ENCODE measurements around the gene CATSPER3. TPM values are rescaled to one million over a fixed set of nuclear protein-coding genes. Genes with fewer than 3 reads are reported as not detected.

The CATSPER3 gene
- total and polyA plus RNA-seq, 2 donors (not counting 1 experiment from before 2014, with no cell fraction given): 0.12 to 0.17 TPM

- no peaks in the 10 kb centered on the region for H3K9me3 ChIP-seq (ENCODE audit: control insufficient read depth, insufficient read depth, low read depth, low read length)
- TF ChIP-seq CTCF (conservative IDR thresholded peaks at IDR 0.05 in 1 of 2, IDR thresholded peaks at IDR 0.05 in 1 of 2; ENCODE audit: low read depth in 1 of 2, low read length in 2 of 2) (no peak), EZH2 (IDR thresholded peaks at IDR 0.05; ENCODE audit: low read length, missing control alignments) (no peak)
- H3K79me2 ChIP-seq (ENCODE audit: control insufficient read depth, insufficient read depth, low read length): no peaks in the 10 kb centered on the region
- peak overlapping the region; percentile 19 for H3K4me2 ChIP-seq (ENCODE audit: extremely low read depth, insufficient read depth, low read length)
- H3K36me3 ChIP-seq (ENCODE audit: control insufficient read depth, insufficient read depth, low read length): no peaks in the 10 kb centered on the region
- H3K27ac ChIP-seq (ENCODE audit: insufficient read depth, low read length): no peak overlapping the region
- DNase-seq (ENCODE audit: low read depth in 2 of 2): no peak
- H3K4me1 ChIP-seq (ENCODE audit: control insufficient read depth, extremely low read depth, insufficient read depth, low read length): no peaks in the 10 kb centered on the region
- no peak overlapping the region for H3K9ac ChIP-seq (ENCODE audit: insufficient read depth, low read length)
- H3K4me3 ChIP-seq (replicated peaks in 1 of 4; ENCODE audit: control extremely low read depth in 1 of 4, insufficient read depth in 1 of 4, low read depth in 3 of 4, low read length in 4 of 4): peak overlapping the region in 1 of 4 experiments; percentile 28
- no peak overlapping the region for H2AFZ ChIP-seq (ENCODE audit: low read length)
- no peaks in the 10 kb centered on the region for H4K20me1 ChIP-seq (ENCODE audit: control insufficient read depth, extremely low read depth, insufficient read depth, low read length)
- peaks cover 47% of the 10 kb centered on the region for H3K27me3 ChIP-seq (ENCODE audit: control insufficient read depth, insufficient read depth, low read length)
These were observed 62.6 kb downstream of the CATSPER3 start for GRCh38 chr5:135030123-135030955.

GRCh38 chr5:135030956-135031812 lies 63.5 kb downstream of the CATSPER3 start:
- H3K4me3 ChIP-seq (replicated peaks in 1 of 4; ENCODE audit: control extremely low read depth in 1 of 4, insufficient read depth in 1 of 4, low read depth in 3 of 4, low read length in 4 of 4): peak overlapping the region in 1 of 4 experiments; percentile 28
- no peaks in the 10 kb centered on the region for H3K9me3 ChIP-seq (ENCODE audit: control insufficient read depth, insufficient read depth, low read depth, low read length)
- TF ChIP-seq CTCF (conservative IDR thresholded peaks at IDR 0.05 in 1 of 2, IDR thresholded peaks at IDR 0.05 in 1 of 2; ENCODE audit: low read depth in 1 of 2, low read length in 2 of 2): no peak
- peak; percentile 78 for TF ChIP-seq EZH2 (IDR thresholded peaks at IDR 0.05; ENCODE audit: low read length, missing control alignments)
- no peak overlapping the region for H2AFZ ChIP-seq (ENCODE audit: low read length)
- H3K27ac ChIP-seq (ENCODE audit: insufficient read depth, low read length): no peak overlapping the region
- H3K9ac ChIP-seq (ENCODE audit: insufficient read depth, low read length): no peak overlapping the region
- H4K20me1 ChIP-seq (ENCODE audit: control insufficient read depth, extremely low read depth, insufficient read depth, low read length): no peaks in the 10 kb centered on the region
- H3K4me1 ChIP-seq (ENCODE audit: control insufficient read depth, extremely low read depth, insufficient read depth, low read length): no peaks in the 10 kb centered on the region
- DNase-seq (ENCODE audit: low read depth in 2 of 2): peak in 1 of 2 donors; percentile 14
- H3K27me3 ChIP-seq (ENCODE audit: control insufficient read depth, insufficient read depth, low read length): peaks cover 54% of the 10 kb centered on the region
- H3K79me2 ChIP-seq (ENCODE audit: control insufficient read depth, insufficient read depth, low read length): no peaks in the 10 kb centered on the region
- peak overlapping the region; percentile 19 for H3K4me2 ChIP-seq (ENCODE audit: extremely low read depth, insufficient read depth, low read length)
- no peaks in the 10 kb centered on the region for H3K36me3 ChIP-seq (ENCODE audit: control insufficient read depth, insufficient read depth, low read length)

All from fibroblast of lung (primary cell).